Cardiac muscle cell (in vitro differentiated cells and primary cell): Measurements from ENCODE around the gene ANKZF1. TPM values are rescaled to one million over a fixed set of nuclear protein-coding genes. Genes with fewer than 3 reads are reported as not detected.
A peak's percentile ranks its signal among the peaks of the same experiment; 100 is the strongest.

Source experiments
- DNase-seq, 2 donors: peaks; one replicate each; pipeline versions ENCODE4 v3.0.0 to v3.0.0-alpha.2; 2010 to 2017; ENCODE audit warnings: low read depth in 1 of 2, low spot score in 1 of 2
- H3K27ac ChIP-seq: fragments of 200-600 bp; sonication (generic); 2 replicates; pipeline ENCODE4 v1.5.1; 2016
- H3K27me3 ChIP-seq: fragments of 200-600 bp; sonication (generic); 2 replicates; pipeline ENCODE4 v1.6.0; 2016; ENCODE audit warnings: control low read depth
- H3K36me3 ChIP-seq: fragments of 200-600 bp; sonication (generic); 2 replicates; pipeline ENCODE4 v1.5.1; 2016; ENCODE audit warnings: control low read depth
- H3K4me1 ChIP-seq: fragments of 200-600 bp; sonication (generic); 2 replicates; pipeline ENCODE4 v1.8.1; 2017; ENCODE audit warnings: low read depth, mild to moderate bottlenecking, mixed run types
- H3K4me3 ChIP-seq: fragments of 200-600 bp; sonication (generic); 2 replicates; pipeline ENCODE4 v1.5.1; 2016; ENCODE audit warnings: mild to moderate bottlenecking
- H3K9me3 ChIP-seq: fragments of 200-600 bp; sonication (generic); 2 replicates; pipeline ENCODE4 v1.5.1; 2017; ENCODE audit warnings: low read depth, mild to moderate bottlenecking, control low read depth
- CTCF ChIP-seq: IDR thresholded peaks from 2 replicates; pipeline ENCODE4 v1.5.1; 2012; ENCODE audit warnings: low read depth, mild to moderate bottlenecking, low read length
- polyA plus RNA-seq: library from polyadenylated mRNA; unstranded; fragments of >200 nt; fragmentation: Nextera tagmentation; extraction: Ambion mirVana; gene quantifications from 2 replicates; pipeline ENCODE4 v1.2.1, GENCODE V29; 2016
- total RNA-seq: library from RNA; depleted of rRNA; stranded (reverse); fragments of >200 nt; gene quantifications from 2 replicates; pipeline ENCODE4 v1.2.3, GENCODE V29; 2016

The ANKZF1 gene
- total and polyA plus RNA-seq, 2 experiments from 2014 or later: 139 to 175 TPM

DNA sequence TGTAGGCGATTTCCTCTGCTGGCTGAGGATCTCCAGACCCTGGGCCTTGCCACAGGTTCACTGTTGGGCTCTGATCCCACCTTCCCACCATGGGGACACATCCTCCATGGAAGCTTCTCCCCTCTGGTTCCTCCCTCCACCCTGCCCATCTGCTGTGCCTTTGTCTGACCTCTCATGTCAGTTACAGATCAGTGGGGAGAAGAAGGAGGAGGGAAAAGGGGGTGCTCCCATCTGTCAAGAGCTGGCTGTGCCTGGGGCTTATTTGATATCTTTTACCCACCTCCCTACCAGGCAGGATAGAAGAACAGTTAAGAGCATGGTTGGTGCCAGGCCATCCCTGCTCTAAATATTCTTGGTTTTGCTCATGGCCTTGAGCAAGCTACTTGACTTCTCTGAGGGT lies 37.3 kb downstream of the ANKZF1 start:
- no peak for TF ChIP-seq CTCF
- Histone ChIP-seq H3K4me1 (no peaks in the 10 kb centered on the region), H3K4me3 (no peak overlapping the region), H3K27ac (no peak overlapping the region), H3K27me3 (peaks cover 32% of the 10 kb centered on the region), H3K9me3 (no peaks in the 10 kb centered on the region), H3K36me3 (no peaks in the 10 kb centered on the region)
- DNase-seq: no peak

DNA sequence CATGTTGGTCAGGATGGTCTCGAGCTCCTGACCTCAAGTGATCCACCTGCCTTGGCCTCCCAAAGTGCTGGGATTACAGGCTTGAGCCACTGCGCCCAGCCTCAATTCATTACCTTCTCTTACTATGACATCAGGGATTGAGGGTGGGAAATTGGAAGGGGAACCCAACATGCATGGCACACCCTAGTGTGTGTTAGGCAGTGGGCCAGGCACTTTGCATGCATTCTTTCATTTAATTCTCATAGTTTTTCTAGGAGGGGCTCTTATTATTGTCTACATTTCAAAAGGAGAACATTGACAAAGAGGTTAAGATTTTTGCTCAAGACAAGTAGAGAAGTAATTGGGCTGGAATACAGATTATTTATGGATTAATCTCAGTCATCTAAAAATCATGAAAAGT lies 38.7 kb downstream of the ANKZF1 start:
- Histone ChIP-seq H3K4me1 (no peaks in the 10 kb centered on the region), H3K9me3 (no peaks in the 10 kb centered on the region), H3K36me3 (no peaks in the 10 kb centered on the region), H3K27ac (no peak overlapping the region), H3K27me3 (peaks cover 21% of the 10 kb centered on the region), H3K4me3 (no peak overlapping the region)
- DNase-seq: no peak
- TF ChIP-seq CTCF: no peak

GRCh38 chr2:219269362-219270054 lies 39.9 kb downstream of the ANKZF1 start:
- no peak for TF ChIP-seq CTCF
- peaks cover 15% of the 10 kb centered on the region for H3K27me3 ChIP-seq
- peaks cover 5% of the 10 kb centered on the region for H3K4me1 ChIP-seq
- no peaks in the 10 kb centered on the region for H3K36me3 ChIP-seq
- no peaks in the 10 kb centered on the region for H3K9me3 ChIP-seq
- DNase-seq: peak in 1 of 2 donors; percentile 69
- no peak overlapping the region for H3K4me3 ChIP-seq
- no peak overlapping the region for H3K27ac ChIP-seq

DNA sequence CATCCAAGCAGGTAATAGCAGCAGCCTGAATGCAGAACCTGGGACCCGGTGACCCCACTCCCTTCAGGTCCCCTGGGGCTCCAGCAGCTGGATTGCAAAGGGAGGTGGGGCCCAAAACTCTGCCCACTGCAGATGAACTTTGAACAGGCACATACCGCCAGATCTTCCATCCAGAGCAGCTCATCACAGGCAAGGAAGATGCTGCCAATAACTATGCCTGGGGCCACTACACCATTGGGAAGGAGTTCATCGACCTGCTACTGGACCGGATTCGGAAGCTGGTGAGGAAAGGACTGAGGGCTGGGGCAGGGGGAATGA lies 40.4 kb downstream of the ANKZF1 start:
- TF ChIP-seq CTCF: no peak
- peaks cover 5% of the 10 kb centered on the region for H3K4me1 ChIP-seq
- no peak for DNase-seq
- H3K27me3 ChIP-seq: peaks cover 15% of the 10 kb centered on the region
- no peak overlapping the region for H3K27ac ChIP-seq
- no peaks in the 10 kb centered on the region for H3K9me3 ChIP-seq
- H3K36me3 ChIP-seq: no peaks in the 10 kb centered on the region
- H3K4me3 ChIP-seq: no peak overlapping the region

GRCh38 chr2:219271021-219271420 lies 41.4 kb downstream of the ANKZF1 start:
- no peaks in the 10 kb centered on the region for H3K9me3 ChIP-seq
- no peak for DNase-seq
- peaks cover 5% of the 10 kb centered on the region for H3K4me1 ChIP-seq
- TF ChIP-seq CTCF: no peak
- no peak overlapping the region for H3K27ac ChIP-seq
- H3K4me3 ChIP-seq: no peak overlapping the region
- peaks cover 15% of the 10 kb centered on the region for H3K27me3 ChIP-seq
- no peaks in the 10 kb centered on the region for H3K36me3 ChIP-seq

- TF ChIP-seq CTCF: no peak
- H3K27ac ChIP-seq: no peak overlapping the region
- H3K27me3 ChIP-seq: peaks cover 11% of the 10 kb centered on the region
- DNase-seq: no peak
- H3K4me3 ChIP-seq: no peak overlapping the region
- H3K4me1 ChIP-seq: peaks cover 5% of the 10 kb centered on the region
- H3K36me3 ChIP-seq: no peaks in the 10 kb centered on the region
- no peaks in the 10 kb centered on the region for H3K9me3 ChIP-seq
These were observed 42.8 kb downstream of the ANKZF1 start for GRCh38 chr2:219272356-219272755.
